Measurements from ENCODE around the gene SPNS2.

SPNS2 gene

GRCh38 chr17:4573669-4574068, 75.0 kb downstream of the SPNS2 start:
- no peak overlapping the region for H4K12ac ChIP-seq (ENCODE audit: low read depth, low read length)
- WGBS (ENCODE audit: extremely low coverage, insufficient coverage, insufficient read length) = no CpG with 5 or more reads among the region's 7 CpGs

DNA sequence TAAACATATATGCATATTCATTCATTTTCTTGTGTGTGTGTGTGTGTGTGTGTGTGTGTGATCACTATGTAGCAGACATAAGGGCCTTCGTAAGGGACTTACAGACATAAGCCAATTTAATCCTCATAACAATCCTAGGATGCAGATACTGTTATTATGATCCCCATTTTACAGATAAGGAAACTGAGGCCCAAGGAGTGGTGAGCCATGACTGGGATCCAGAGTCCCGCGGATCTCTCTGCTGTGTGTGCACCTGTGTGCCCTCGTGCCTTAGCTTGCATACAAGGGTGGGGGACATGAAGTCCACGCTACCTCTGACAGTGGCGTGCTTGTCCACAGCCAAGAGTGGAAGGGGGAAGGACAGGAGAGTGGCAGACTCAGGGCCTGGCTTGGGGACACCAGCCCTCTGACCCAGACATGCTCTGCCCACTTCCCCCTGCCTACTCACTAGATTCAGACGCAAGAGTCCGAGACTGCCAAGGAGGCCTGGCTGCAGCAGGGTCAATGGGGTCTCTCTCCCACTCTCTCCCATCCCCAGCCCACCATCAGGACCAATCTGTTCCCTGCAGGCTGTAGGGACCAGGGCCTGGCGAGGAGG, 75.9 kb downstream of the SPNS2 start:
- H3K9ac ChIP-seq (ENCODE audit: low read length) = peak overlapping the region; percentile 23
- no peak overlapping the region for H3K18ac ChIP-seq (ENCODE audit: low read length)
- H4K12ac ChIP-seq (ENCODE audit: low read depth, low read length) = no peak overlapping the region
- H2BK5ac ChIP-seq (ENCODE audit: low read depth, low read length, poor library complexity) = no peak overlapping the region
- H3K9me3 ChIP-seq (ENCODE audit: insufficient read depth, low read depth, low read length) = peaks cover 5% of the 10 kb centered on the region
- no peak overlapping the region for H4K91ac ChIP-seq (ENCODE audit: low read depth, low read length)
- peak overlapping the region; percentile 23 for H2AK5ac ChIP-seq (ENCODE audit: low read length)
- no peaks in the 10 kb centered on the region for H3K27me3 ChIP-seq (ENCODE audit: insufficient read depth, low read length)
- no peaks in the 10 kb centered on the region for H3K79me2 ChIP-seq (ENCODE audit: control insufficient read depth, insufficient read depth, low read length, poor library complexity)
- no peak overlapping the region for H3K4ac ChIP-seq (ENCODE audit: low read depth, low read length)
- no CpG with 5 or more reads among the region's 9 CpGs for WGBS (ENCODE audit: extremely low coverage, insufficient coverage, insufficient read length)
- no peak overlapping the region for H3K4me2 ChIP-seq (ENCODE audit: low read length)
- H3K23ac ChIP-seq (ENCODE audit: low read length) = peak overlapping the region; percentile 54
- no peak overlapping the region for H2BK12ac ChIP-seq (ENCODE audit: low read length)
- peaks cover 17 to 21% of the 10 kb centered on the region in 2 experiments for H3K4me1 ChIP-seq (ENCODE audit: control insufficient read depth in 1 of 2, insufficient read depth in 2 of 2, low read length in 2 of 2)
- no peak for DNase-seq
- H2BK120ac ChIP-seq (ENCODE audit: insufficient read depth, low read length, poor library complexity) = no peak overlapping the region
- no peak overlapping the region for H3K4me3 ChIP-seq (ENCODE audit: low read depth, low read length)
- no peak overlapping the region for H4K8ac ChIP-seq (ENCODE audit: low read depth, low read length)
- H3K79me1 ChIP-seq (ENCODE audit: low read length) = peaks cover 13% of the 10 kb centered on the region
- H2AFZ ChIP-seq (ENCODE audit: insufficient read depth, low read length, poor library complexity) = no peak overlapping the region
- peak overlapping the region; percentile 6 for H3K14ac ChIP-seq (ENCODE audit: low read length)
- no peak overlapping the region for H3K27ac ChIP-seq (ENCODE audit: low read depth, low read length)
- H3K36me3 ChIP-seq (ENCODE audit: control insufficient read depth in 1 of 2, insufficient read depth in 2 of 2, low read length in 2 of 2) = no peaks in the 10 kb centered on the region

More at GRCh38 chr17:4573669-4574068, 75.0 kb downstream of the SPNS2 start:
- Histone ChIP-seq H2BK120ac (ENCODE audit: insufficient read depth, low read length, poor library complexity) (no peak overlapping the region), H2BK5ac (ENCODE audit: low read depth, low read length, poor library complexity) (no peak overlapping the region), H2BK12ac (ENCODE audit: low read length) (peak overlapping the region; percentile 90), H4K8ac (ENCODE audit: low read depth, low read length) (no peak overlapping the region), H3K27me3 (ENCODE audit: insufficient read depth, low read length) (no peaks in the 10 kb centered on the region), H3K23ac (ENCODE audit: low read length) (no peak overlapping the region), H3K4ac (ENCODE audit: low read depth, low read length) (no peak overlapping the region), H2AFZ (ENCODE audit: insufficient read depth, low read length, poor library complexity) (no peak overlapping the region), H3K27ac (ENCODE audit: low read depth, low read length) (no peak overlapping the region), H3K18ac (ENCODE audit: low read length) (no peak overlapping the region), H2AK5ac (ENCODE audit: low read length) (no peak overlapping the region), H3K9me3 (ENCODE audit: insufficient read depth, low read depth, low read length) (peaks cover 5% of the 10 kb centered on the region), H3K4me1 (ENCODE audit: control insufficient read depth in 1 of 2, insufficient read depth in 2 of 2, low read length in 2 of 2) (peaks cover 17 to 21% of the 10 kb centered on the region in 2 experiments), H3K9ac (ENCODE audit: low read length) (no peak overlapping the region), H3K4me2 (ENCODE audit: low read length) (no peak overlapping the region), H3K79me2 (ENCODE audit: control insufficient read depth, insufficient read depth, low read length, poor library complexity) (no peaks in the 10 kb centered on the region), H3K36me3 (ENCODE audit: control insufficient read depth in 1 of 2, insufficient read depth in 2 of 2, low read length in 2 of 2) (no peaks in the 10 kb centered on the region), H3K79me1 (ENCODE audit: low read length) (peaks cover 13% of the 10 kb centered on the region), H4K91ac (ENCODE audit: low read depth, low read length) (no peak overlapping the region), H3K4me3 (ENCODE audit: low read depth, low read length) (no peak overlapping the region), H3K14ac (ENCODE audit: low read length) (no peak overlapping the region)
- peak; percentile 15 to 18 for DNase-seq

DNA sequence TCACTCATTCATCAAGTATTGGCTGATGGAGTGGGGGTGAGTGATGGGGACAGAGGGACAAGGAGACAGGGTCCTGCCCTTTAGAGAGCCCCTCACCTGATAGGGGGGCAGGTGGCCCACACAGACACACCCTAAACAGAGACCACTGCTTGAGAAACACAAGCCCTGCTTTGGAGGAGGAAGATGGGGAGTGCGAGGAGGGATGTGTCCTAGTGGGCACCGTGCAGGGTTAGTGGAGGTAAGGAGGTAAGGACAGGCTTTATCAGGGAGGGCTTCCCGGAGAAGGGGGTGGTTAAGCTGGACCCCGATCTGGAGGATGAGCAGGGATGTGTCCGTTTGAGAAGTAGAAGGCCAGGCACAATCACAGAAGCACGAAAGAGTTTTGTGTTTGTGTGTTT, 77.5 kb downstream of the SPNS2 start:
- peak overlapping the region; percentile 38 for H4K91ac ChIP-seq (ENCODE audit: low read depth, low read length)
- H2AFZ ChIP-seq (ENCODE audit: insufficient read depth, low read length, poor library complexity) = no peak overlapping the region
- no peak overlapping the region for H4K8ac ChIP-seq (ENCODE audit: low read depth, low read length)
- H3K4me2 ChIP-seq (ENCODE audit: low read length) = no peak overlapping the region
- no peaks in the 10 kb centered on the region for H3K79me2 ChIP-seq (ENCODE audit: control insufficient read depth, insufficient read depth, low read length, poor library complexity)
- peaks cover 22 to 27% of the 10 kb centered on the region in 2 experiments for H3K4me1 ChIP-seq (ENCODE audit: control insufficient read depth in 1 of 2, insufficient read depth in 2 of 2, low read length in 2 of 2)
- H3K36me3 ChIP-seq (ENCODE audit: control insufficient read depth in 1 of 2, insufficient read depth in 2 of 2, low read length in 2 of 2) = no peaks in the 10 kb centered on the region
- no peak overlapping the region for H3K27ac ChIP-seq (ENCODE audit: low read depth, low read length)
- H3K79me1 ChIP-seq (ENCODE audit: low read length) = peaks cover 13% of the 10 kb centered on the region
- H3K4me3 ChIP-seq (ENCODE audit: low read depth, low read length) = no peak overlapping the region
- peak overlapping the region; percentile 3 for H3K14ac ChIP-seq (ENCODE audit: low read length)
- H3K4ac ChIP-seq (ENCODE audit: low read depth, low read length) = no peak overlapping the region
- H2BK120ac ChIP-seq (ENCODE audit: insufficient read depth, low read length, poor library complexity) = no peak overlapping the region
- H3K27me3 ChIP-seq (ENCODE audit: insufficient read depth, low read length) = no peaks in the 10 kb centered on the region
- no peak overlapping the region for H2BK5ac ChIP-seq (ENCODE audit: low read depth, low read length, poor library complexity)
- no peak overlapping the region for H4K12ac ChIP-seq (ENCODE audit: low read depth, low read length)
- no CpG with 5 or more reads among the region's 6 CpGs for WGBS (ENCODE audit: extremely low coverage, insufficient coverage, insufficient read length)
- no peak for DNase-seq
- H2AK5ac ChIP-seq (ENCODE audit: low read length) = peak overlapping the region; percentile 36
- no peak overlapping the region for H3K23ac ChIP-seq (ENCODE audit: low read length)
- peaks cover 5% of the 10 kb centered on the region for H3K9me3 ChIP-seq (ENCODE audit: insufficient read depth, low read depth, low read length)
- no peak overlapping the region for H3K18ac ChIP-seq (ENCODE audit: low read length)
- H2BK12ac ChIP-seq (ENCODE audit: low read length) = peak overlapping the region; percentile 19
- no peak overlapping the region for H3K9ac ChIP-seq (ENCODE audit: low read length)

- Histone ChIP-seq H4K8ac (ENCODE audit: low read depth, low read length) (peak overlapping the region; percentile 67), H2BK120ac (ENCODE audit: insufficient read depth, low read length, poor library complexity) (peak overlapping the region; percentile 48), H3K79me2 (ENCODE audit: control insufficient read depth, insufficient read depth, low read length, poor library complexity) (no peaks in the 10 kb centered on the region), H4K12ac (ENCODE audit: low read depth, low read length) (no peak overlapping the region), H3K9ac (ENCODE audit: low read length) (no peak overlapping the region), H4K91ac (ENCODE audit: low read depth, low read length) (peak overlapping the region; percentile 64), H3K4me3 (ENCODE audit: low read depth, low read length) (no peak overlapping the region), H3K9me3 (ENCODE audit: insufficient read depth, low read depth, low read length) (peaks cover 5% of the 10 kb centered on the region), H3K27me3 (ENCODE audit: insufficient read depth, low read length) (no peaks in the 10 kb centered on the region), H3K23ac (ENCODE audit: low read length) (no peak overlapping the region), H3K36me3 (ENCODE audit: control insufficient read depth in 1 of 2, insufficient read depth in 2 of 2, low read length in 2 of 2) (no peaks in the 10 kb centered on the region), H3K79me1 (ENCODE audit: low read length) (peaks cover 13% of the 10 kb centered on the region), H3K18ac (ENCODE audit: low read length) (peak overlapping the region; percentile 34), H2BK12ac (ENCODE audit: low read length) (peak overlapping the region; percentile 19), H3K14ac (ENCODE audit: low read length) (peak overlapping the region; percentile 50), H3K27ac (ENCODE audit: low read depth, low read length) (no peak overlapping the region), H3K4me2 (ENCODE audit: low read length) (no peak overlapping the region), H2AK5ac (ENCODE audit: low read length) (peak overlapping the region; percentile 10), H2AFZ (ENCODE audit: insufficient read depth, low read length, poor library complexity) (no peak overlapping the region), H3K4ac (ENCODE audit: low read depth, low read length) (no peak overlapping the region), H2BK5ac (ENCODE audit: low read depth, low read length, poor library complexity) (no peak overlapping the region), H3K4me1 (ENCODE audit: control insufficient read depth in 1 of 2, insufficient read depth in 2 of 2, low read length in 2 of 2) (peaks cover 22 to 28% of the 10 kb centered on the region in 2 experiments)
- WGBS (ENCODE audit: extremely low coverage, insufficient coverage, insufficient read length) = no CpG with 5 or more reads among the region's 18 CpGs
- DNase-seq = no peak
These were observed 78.1 kb downstream of the SPNS2 start for GRCh38 chr17:4576729-4577322.

All from trophoblast cell (in vitro differentiated cells and primary cell).